Sigmoid colon (tissue), 4 donors: Measurements from ENCODE around the gene PTCSC3.

Source experiments
- CTCF ChIP-seq, 4 experiments: fragments of 450-650 bp in 3 of 4; fragments of 200-600 bp in 1 of 4; IDR thresholded peaks; one replicate each; pipeline ENCODE4 v1.5.1; 2016 to 2019; ENCODE audit warnings: antibody characterized with exemption in 4 of 4, mild to moderate bottlenecking in 3 of 4, moderate library complexity in 2 of 4
- EP300 ChIP-seq, 4 donors: sonication (generic); formaldehyde crosslinking; IDR thresholded peaks; one replicate each; pipeline ENCODE4 v1.6.1; 2017; ENCODE audit warnings: antibody characterized with exemption in 4 of 4
- POLR2A ChIP-seq, 2 donors: fragments of 450-650 bp; IDR thresholded peaks; one replicate each; pipeline ENCODE4 v1.6.1; 2016; ENCODE audit warnings: antibody characterized with exemption in 2 of 2, mild to moderate bottlenecking in 2 of 2, moderate library complexity in 2 of 2
- POLR2AphosphoS5 ChIP-seq, 4 donors: sonication (generic); formaldehyde crosslinking; IDR thresholded peaks; one replicate each; pipeline ENCODE4 v1.6.1; 2017; ENCODE audit warnings: antibody characterized with exemption in 4 of 4

DNA sequence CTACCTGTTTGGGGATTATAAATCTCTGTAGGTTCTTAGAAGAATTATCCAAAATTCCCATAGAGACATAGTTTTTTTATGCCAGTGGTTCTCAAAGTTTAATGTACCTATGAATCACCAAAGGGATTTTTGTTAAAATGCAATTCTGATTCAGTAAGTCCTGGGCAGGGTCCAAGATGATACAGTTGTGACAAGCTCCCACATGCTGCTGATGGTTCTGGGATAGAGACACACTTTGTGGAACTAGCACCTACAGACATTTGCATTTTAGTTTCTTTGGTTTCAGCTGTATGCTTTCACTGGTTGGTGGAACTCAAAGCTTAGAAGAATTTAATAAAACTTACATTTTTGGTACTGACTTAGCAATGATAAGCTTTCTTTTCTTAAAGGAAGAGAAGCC lies 80.4 kb downstream of the PTCSC3 start:
- TF ChIP-seq CTCF (IDR thresholded peaks at IDR 0.05), result no peak
- no peak for TF ChIP-seq POLR2AphosphoS5 (IDR thresholded peaks at IDR 0.05)
- no peak for TF ChIP-seq EP300 (IDR thresholded peaks at IDR 0.05)
- no peak for TF ChIP-seq POLR2A (IDR thresholded peaks at IDR 0.05)
